WTC11 (cell line): Measurements from ENCODE around the gene STX18. TPM values are rescaled to one million over a fixed set of nuclear protein-coding genes. Genes with fewer than 3 reads are reported as not detected.

Experiments
- ATAC-seq: fragments of 200-7000 bp; cut with Tn5 transposase; 2 replicates; pipeline ENCODE4 v1.10.0; 2021; ENCODE audit warnings: mild to moderate bottlenecking, moderate library complexity
- CTCF ChIA-PET: fragments of 300-600 bp; sonication (Branson Sonifier 250); formaldehyde crosslinking; loops from one replicate; lab custom pipeline; 2021; ENCODE audit warnings: antibody characterized with exemption; lab: Charles Lee
- POLR2A ChIA-PET: fragments of 350-600 bp; sonication (Branson Sonifier 250); formaldehyde crosslinking; loops from one replicate; lab custom pipeline; 2021; ENCODE audit warnings: antibody characterized with exemption; lab: Charles Lee
- DNase-seq: peaks from one replicate; pipeline ENCODE4 v3.0.0; 2021; ENCODE audit warnings: low spot score
- H3K27ac Mint-ChIP-seq: 2 replicates; pipeline ENCODE4 v1.8.0; 2021; ENCODE audit warnings: mixed read lengths
- H3K27me3 Mint-ChIP-seq: 2 replicates; pipeline ENCODE4 v1.8.0; 2021; ENCODE audit warnings: low read depth, mild to moderate bottlenecking, moderate library complexity, mixed read lengths
- H3K36me3 Mint-ChIP-seq: 2 replicates; pipeline ENCODE4 v1.8.0; 2021; ENCODE audit warnings: mixed read lengths
- H3K4me1 Mint-ChIP-seq: 2 replicates; pipeline ENCODE4 v1.8.0; 2022; ENCODE audit warnings: mixed read lengths
- H3K4me3 Mint-ChIP-seq: 2 replicates; pipeline ENCODE4 v1.8.0; 2021; ENCODE audit warnings: mild to moderate bottlenecking, moderate library complexity, mixed read lengths
- H3K9me3 Mint-ChIP-seq: 2 replicates; pipeline ENCODE4 v1.8.0; 2021; ENCODE audit warnings: mixed read lengths
- CREB1 ChIP-seq: sonication (generic); formaldehyde crosslinking; IDR thresholded peaks from 2 replicates; pipeline ENCODE4 v1.8.0; 2023; ENCODE audit warnings: mild to moderate bottlenecking, missing genetic modification reagents
- CREM ChIP-seq: sonication (generic); formaldehyde crosslinking; IDR thresholded peaks from 2 replicates; pipeline ENCODE4 v1.8.1; 2022; ENCODE audit warnings: mild to moderate bottlenecking, missing genetic modification reagents, moderate library complexity
- FOXP4 ChIP-seq: sonication (generic); formaldehyde crosslinking; IDR thresholded peaks from 2 replicates; pipeline ENCODE4 v1.8.0; 2022; ENCODE audit warnings: mild to moderate bottlenecking, missing genetic modification reagents
- GABPB1 ChIP-seq: sonication (generic); formaldehyde crosslinking; IDR thresholded peaks from 2 replicates; pipeline ENCODE4 v1.8.1; 2023; ENCODE audit warnings: mild to moderate bottlenecking, missing genetic modification reagents
- RORB ChIP-seq: fragments of 250-450 bp; sonication (Bioruptor Pico); IDR thresholded peaks from 2 replicates; pipeline ENCODE4 v1.9.0; 2021; ENCODE audit warnings: mild to moderate bottlenecking
- ZNF396 ChIP-seq: fragments of 250-450 bp; sonication (Bioruptor Pico); IDR thresholded peaks from 2 replicates; pipeline ENCODE4 v1.8.0; 2021; ENCODE audit warnings: mild to moderate bottlenecking, moderate library complexity, borderline replicate concordance
- total RNA-seq: library from RNA; stranded (reverse); gene quantifications from 3 replicates; pipeline ENCODE4 v1.2.3, GENCODE V29; 2021
- TF ChIP-seq, protein P1 (sequence below): sonication (generic); formaldehyde crosslinking; IDR thresholded peaks from 2 replicates; pipeline ENCODE4 v1.8.1; 2023; ENCODE audit warnings: mild to moderate bottlenecking, moderate library complexity, missing genetic modification reagents
- TF ChIP-seq, protein P2 (sequence below): sonication (generic); formaldehyde crosslinking; IDR thresholded peaks from 2 replicates; pipeline ENCODE4 v1.8.1; 2023; ENCODE audit warnings: mild to moderate bottlenecking, missing genetic modification reagents, moderate library complexity
- TF ChIP-seq, protein P3 (sequence below): fragments of 200-600 bp; IDR thresholded peaks from 2 replicates; pipeline ENCODE4 v1.8.0; 2022; ENCODE audit warnings: antibody characterized with exemption
- TF ChIP-seq, protein P4 (sequence below): sonication (generic); formaldehyde crosslinking; IDR thresholded peaks from 2 replicates; pipeline ENCODE4 v1.8.0; 2023; ENCODE audit warnings: missing genetic modification reagents, mild to moderate bottlenecking, borderline replicate concordance

The STX18 gene
- total RNA-seq, 1 experiment from 2014 or later, result 16.9 TPM

DNA sequence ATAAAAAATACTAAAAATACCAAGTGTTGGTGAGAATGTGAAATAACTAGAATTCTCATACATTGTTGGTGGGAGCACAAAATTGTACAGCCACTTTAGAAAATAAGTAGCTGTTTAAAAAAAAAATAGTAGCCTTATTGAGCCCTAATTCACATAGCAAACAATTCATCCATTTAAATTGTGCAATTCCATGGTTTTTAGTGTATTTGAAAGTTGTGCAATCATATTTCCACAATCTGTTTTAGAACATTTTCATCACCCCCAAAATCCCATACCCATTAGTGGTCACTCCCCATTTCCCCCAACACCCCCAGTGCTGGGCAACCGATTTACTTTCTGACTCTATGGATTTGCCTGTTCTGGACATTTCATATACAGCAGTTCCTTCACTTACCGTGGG lies 37.1 kb downstream of the STX18 start:
- ATAC-seq, result no peak
- Mint-ChIP-seq H3K36me3 (no peaks in the 10 kb centered on the region), H3K4me1 (peaks cover 14% of the 10 kb centered on the region), H3K27me3 (peaks cover 16% of the 10 kb centered on the region), H3K27ac (no peak overlapping the region), H3K9me3 (no peaks in the 10 kb centered on the region), H3K4me3 (no peak overlapping the region)
- ChIA-PET POLR2A (no interaction called here), CTCF (interaction anchor here (1.5 kb wide), 1 partner anchor 14 kb away, joined by 5 read pairs; no protein-coding TSS in a partner anchor)
- no peak for DNase-seq
- TF ChIP-seq GABPB1, result no peak

DNA sequence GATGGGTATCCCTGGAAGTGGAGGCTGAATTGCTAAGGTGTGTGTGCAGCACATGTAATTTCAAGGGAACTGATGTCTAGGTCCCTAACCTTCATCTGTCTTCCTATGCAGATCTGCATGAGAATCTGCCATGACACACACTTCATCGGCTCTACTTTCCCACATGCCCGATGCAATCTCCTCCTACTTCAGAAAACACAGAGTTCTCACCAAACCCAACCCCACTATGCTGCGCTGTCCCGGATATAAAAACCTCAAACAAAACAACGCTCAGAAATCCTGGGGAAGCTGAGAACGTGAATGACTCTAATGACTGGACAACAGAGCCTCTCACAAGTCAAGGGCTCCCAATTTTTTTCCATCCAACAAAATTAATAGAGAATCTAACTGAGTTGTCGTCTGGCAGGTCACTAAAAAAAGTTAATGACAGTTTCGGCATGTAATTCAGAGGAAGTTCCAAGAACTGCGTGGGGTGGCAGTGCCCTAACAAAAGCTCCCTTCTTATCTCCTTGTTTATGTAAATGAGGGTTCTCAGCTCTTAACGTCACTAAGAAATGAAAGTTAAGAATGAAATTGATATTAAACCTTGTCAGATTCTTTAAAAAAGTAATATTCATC lies 39.0 kb downstream of the STX18 start:
- DNase-seq (no peak), ATAC-seq (0 out of 2 replicates have a peak, but pooled peaks have one; percentile 26)
- H3K4me1 Mint-ChIP-seq, result peaks cover 14% of the 10 kb centered on the region
- no peak overlapping the region for H3K4me3 Mint-ChIP-seq
- POLR2A ChIA-PET, result no interaction called here
- H3K27me3 Mint-ChIP-seq, result peaks cover 16% of the 10 kb centered on the region
- CTCF ChIA-PET, result interaction anchor here (1.4 to 1.6 kb wide), 3 partner anchors 9 to 16 kb away, joined by 4 to 8 read pairs (median 6); no protein-coding TSS in a partner anchor
- H3K9me3 Mint-ChIP-seq, result no peaks in the 10 kb centered on the region
- H3K36me3 Mint-ChIP-seq, result no peaks in the 10 kb centered on the region
- no peak overlapping the region for H3K27ac Mint-ChIP-seq
- TF ChIP-seq ZNF396 (CRISPR knock-in tag) (no peak), FOXP4 (CRISPR knock-in tag) (no peak), CREM (CRISPR knock-in tag) (no peak), RORB (no peak), CREB1 (no peak)
- TF ChIP-seq, protein P1, sequence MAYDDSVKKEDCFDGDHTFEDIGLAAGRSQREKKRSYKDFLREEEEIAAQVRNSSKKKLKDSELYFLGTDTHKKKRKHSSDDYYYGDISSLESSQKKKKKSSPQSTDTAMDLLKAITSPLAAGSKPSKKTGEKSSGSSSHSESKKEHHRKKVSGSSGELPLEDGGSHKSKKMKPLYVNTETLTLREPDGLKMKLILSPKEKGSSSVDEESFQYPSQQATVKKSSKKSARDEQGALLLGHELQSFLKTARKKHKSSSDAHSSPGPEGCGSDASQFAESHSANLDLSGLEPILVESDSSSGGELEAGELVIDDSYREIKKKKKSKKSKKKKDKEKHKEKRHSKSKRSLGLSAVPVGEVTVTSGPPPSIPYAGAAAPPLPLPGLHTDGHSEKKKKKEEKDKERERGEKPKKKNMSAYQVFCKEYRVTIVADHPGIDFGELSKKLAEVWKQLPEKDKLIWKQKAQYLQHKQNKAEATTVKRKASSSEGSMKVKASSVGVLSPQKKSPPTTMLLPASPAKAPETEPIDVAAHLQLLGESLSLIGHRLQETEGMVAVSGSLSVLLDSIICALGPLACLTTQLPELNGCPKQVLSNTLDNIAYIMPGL, result no peak
- TF ChIP-seq, protein P2, sequence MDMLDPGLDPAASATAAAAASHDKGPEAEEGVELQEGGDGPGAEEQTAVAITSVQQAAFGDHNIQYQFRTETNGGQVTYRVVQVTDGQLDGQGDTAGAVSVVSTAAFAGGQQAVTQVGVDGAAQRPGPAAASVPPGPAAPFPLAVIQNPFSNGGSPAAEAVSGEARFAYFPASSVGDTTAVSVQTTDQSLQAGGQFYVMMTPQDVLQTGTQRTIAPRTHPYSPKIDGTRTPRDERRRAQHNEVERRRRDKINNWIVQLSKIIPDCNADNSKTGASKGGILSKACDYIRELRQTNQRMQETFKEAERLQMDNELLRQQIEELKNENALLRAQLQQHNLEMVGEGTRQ (CRISPR knock-in tag), result no peak
- TF ChIP-seq, protein P3, sequence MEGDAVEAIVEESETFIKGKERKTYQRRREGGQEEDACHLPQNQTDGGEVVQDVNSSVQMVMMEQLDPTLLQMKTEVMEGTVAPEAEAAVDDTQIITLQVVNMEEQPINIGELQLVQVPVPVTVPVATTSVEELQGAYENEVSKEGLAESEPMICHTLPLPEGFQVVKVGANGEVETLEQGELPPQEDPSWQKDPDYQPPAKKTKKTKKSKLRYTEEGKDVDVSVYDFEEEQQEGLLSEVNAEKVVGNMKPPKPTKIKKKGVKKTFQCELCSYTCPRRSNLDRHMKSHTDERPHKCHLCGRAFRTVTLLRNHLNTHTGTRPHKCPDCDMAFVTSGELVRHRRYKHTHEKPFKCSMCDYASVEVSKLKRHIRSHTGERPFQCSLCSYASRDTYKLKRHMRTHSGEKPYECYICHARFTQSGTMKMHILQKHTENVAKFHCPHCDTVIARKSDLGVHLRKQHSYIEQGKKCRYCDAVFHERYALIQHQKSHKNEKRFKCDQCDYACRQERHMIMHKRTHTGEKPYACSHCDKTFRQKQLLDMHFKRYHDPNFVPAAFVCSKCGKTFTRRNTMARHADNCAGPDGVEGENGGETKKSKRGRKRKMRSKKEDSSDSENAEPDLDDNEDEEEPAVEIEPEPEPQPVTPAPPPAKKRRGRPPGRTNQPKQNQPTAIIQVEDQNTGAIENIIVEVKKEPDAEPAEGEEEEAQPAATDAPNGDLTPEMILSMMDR, result no peak

GRCh38 chr4:4501679-4502078 lies 40.2 kb downstream of the STX18 start:
- Mint-ChIP-seq H3K36me3 (no peaks in the 10 kb centered on the region), H3K27ac (no peak overlapping the region), H3K27me3 (peaks cover 16% of the 10 kb centered on the region), H3K9me3 (no peaks in the 10 kb centered on the region), H3K4me3 (no peak overlapping the region), H3K4me1 (peaks cover 15% of the 10 kb centered on the region)
- TF ChIP-seq, protein P4, sequence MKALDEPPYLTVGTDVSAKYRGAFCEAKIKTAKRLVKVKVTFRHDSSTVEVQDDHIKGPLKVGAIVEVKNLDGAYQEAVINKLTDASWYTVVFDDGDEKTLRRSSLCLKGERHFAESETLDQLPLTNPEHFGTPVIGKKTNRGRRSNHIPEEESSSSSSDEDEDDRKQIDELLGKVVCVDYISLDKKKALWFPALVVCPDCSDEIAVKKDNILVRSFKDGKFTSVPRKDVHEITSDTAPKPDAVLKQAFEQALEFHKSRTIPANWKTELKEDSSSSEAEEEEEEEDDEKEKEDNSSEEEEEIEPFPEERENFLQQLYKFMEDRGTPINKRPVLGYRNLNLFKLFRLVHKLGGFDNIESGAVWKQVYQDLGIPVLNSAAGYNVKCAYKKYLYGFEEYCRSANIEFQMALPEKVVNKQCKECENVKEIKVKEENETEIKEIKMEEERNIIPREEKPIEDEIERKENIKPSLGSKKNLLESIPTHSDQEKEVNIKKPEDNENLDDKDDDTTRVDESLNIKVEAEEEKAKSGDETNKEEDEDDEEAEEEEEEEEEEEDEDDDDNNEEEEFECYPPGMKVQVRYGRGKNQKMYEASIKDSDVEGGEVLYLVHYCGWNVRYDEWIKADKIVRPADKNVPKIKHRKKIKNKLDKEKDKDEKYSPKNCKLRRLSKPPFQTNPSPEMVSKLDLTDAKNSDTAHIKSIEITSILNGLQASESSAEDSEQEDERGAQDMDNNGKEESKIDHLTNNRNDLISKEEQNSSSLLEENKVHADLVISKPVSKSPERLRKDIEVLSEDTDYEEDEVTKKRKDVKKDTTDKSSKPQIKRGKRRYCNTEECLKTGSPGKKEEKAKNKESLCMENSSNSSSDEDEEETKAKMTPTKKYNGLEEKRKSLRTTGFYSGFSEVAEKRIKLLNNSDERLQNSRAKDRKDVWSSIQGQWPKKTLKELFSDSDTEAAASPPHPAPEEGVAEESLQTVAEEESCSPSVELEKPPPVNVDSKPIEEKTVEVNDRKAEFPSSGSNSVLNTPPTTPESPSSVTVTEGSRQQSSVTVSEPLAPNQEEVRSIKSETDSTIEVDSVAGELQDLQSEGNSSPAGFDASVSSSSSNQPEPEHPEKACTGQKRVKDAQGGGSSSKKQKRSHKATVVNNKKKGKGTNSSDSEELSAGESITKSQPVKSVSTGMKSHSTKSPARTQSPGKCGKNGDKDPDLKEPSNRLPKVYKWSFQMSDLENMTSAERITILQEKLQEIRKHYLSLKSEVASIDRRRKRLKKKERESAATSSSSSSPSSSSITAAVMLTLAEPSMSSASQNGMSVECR (CRISPR knock-in tag), result no peak
- POLR2A ChIA-PET, result no interaction called here
- ATAC-seq, result no peak
- no peak for DNase-seq
- CTCF ChIA-PET, result interaction anchor here (1.6 kb wide), 1 partner anchor 13 kb away, joined by 6 read pairs; no protein-coding TSS in a partner anchor
